Activated naive CD4-positive, alpha-beta T cell treated with anti-CD3 and anti-CD28 coated beads, Interleukin-2, amount 50 U/mL, for 24 hours (primary cell): ENCODE measurements around the gene BMP8B.
"Not testable (repeated sequence)": the region's sequence is repeated elsewhere in the genome, so short reads cannot be mapped to it uniquely, and the experiment has no call there.

ENCODE experiments used
- H3K27ac Mint-ChIP-seq: one replicate; pipeline ENCODE4 v1.8.0; 2021; ENCODE audit warnings: mild to moderate bottlenecking, mixed read lengths
- H3K27me3 Mint-ChIP-seq: one replicate; pipeline ENCODE4 v1.8.0; 2021; ENCODE audit warnings: mixed read lengths
- H3K36me3 Mint-ChIP-seq: one replicate; pipeline ENCODE4 v1.8.0; 2021; ENCODE audit warnings: mixed read lengths
- H3K4me1 Mint-ChIP-seq: one replicate; pipeline ENCODE4 v1.8.0; 2021; ENCODE audit warnings: mixed read lengths
- H3K4me3 Mint-ChIP-seq: one replicate; pipeline ENCODE4 v1.8.0; 2021; ENCODE audit warnings: mild to moderate bottlenecking, mixed read lengths
- H3K9me3 Mint-ChIP-seq: one replicate; pipeline ENCODE4 v1.8.0; 2021; ENCODE audit warnings: mixed read lengths

Gene BMP8B

GRCh38 chr1:39788758-39789570 lies at the start of gene BMP8B:
TSS of gene BMP8B (minus strand) at chr1:39788865. CDS start at chr1:39788485, 380 bp downstream.
- H3K4me3 Mint-ChIP-seq, result peak within 1 kb of the TSS; percentile 78
- H3K36me3 Mint-ChIP-seq, result no peaks in the 10 kb centered on the region
- peaks cover 9% of the 10 kb centered on the region for H3K4me1 Mint-ChIP-seq
- H3K27ac Mint-ChIP-seq, result no peak within 1 kb of the TSS
- peaks cover 16% of the 10 kb centered on the region for H3K27me3 Mint-ChIP-seq
- no peaks in the 10 kb centered on the region for H3K9me3 Mint-ChIP-seq

GRCh38 chr1:39836595-39837110 lies 48.0 kb upstream of the BMP8B start:
- H3K27ac Mint-ChIP-seq, result no peak overlapping the region
- peaks cover 19% of the 10 kb centered on the region for H3K4me1 Mint-ChIP-seq
- no peak overlapping the region for H3K4me3 Mint-ChIP-seq
- H3K27me3 Mint-ChIP-seq, result no peaks in the 10 kb centered on the region
- peaks cover 15% of the 10 kb centered on the region for H3K36me3 Mint-ChIP-seq
- no peaks in the 10 kb centered on the region for H3K9me3 Mint-ChIP-seq

- H3K4me1 Mint-ChIP-seq, result peaks cover 13% of the 10 kb centered on the region
- H3K27ac Mint-ChIP-seq, result no peak overlapping the region
Measured at GRCh38 chr1:39835935-39836594, 47.4 kb upstream of the BMP8B start.

GRCh38 chr1:39835110-39835509 lies 46.4 kb upstream of the BMP8B start:
- peaks cover 4% of the 10 kb centered on the region for H3K4me1 Mint-ChIP-seq
- H3K4me3 Mint-ChIP-seq, result no peak overlapping the region
- no peaks in the 10 kb centered on the region for H3K9me3 Mint-ChIP-seq
- H3K36me3 Mint-ChIP-seq, result peaks cover 6% of the 10 kb centered on the region
- no peak overlapping the region for H3K27ac Mint-ChIP-seq
- H3K27me3 Mint-ChIP-seq, result no peaks in the 10 kb centered on the region

More at GRCh38 chr1:39835935-39836594, 47.4 kb upstream of the BMP8B start:
- H3K27me3 Mint-ChIP-seq, result no peaks in the 10 kb centered on the region
- peaks cover 10% of the 10 kb centered on the region for H3K36me3 Mint-ChIP-seq
- H3K4me3 Mint-ChIP-seq, result no peak overlapping the region
- no peaks in the 10 kb centered on the region for H3K9me3 Mint-ChIP-seq

GRCh38 chr1:39833621-39834385 lies 45.1 kb upstream of the BMP8B start:
- Mint-ChIP-seq H3K4me3 (no peak overlapping the region), H3K4me1 (no peaks in the 10 kb centered on the region)

GRCh38 chr1:39833121-39833520 lies 44.5 kb upstream of the BMP8B start:
- Mint-ChIP-seq H3K27ac (no peak overlapping the region), H3K4me1 (no peaks in the 10 kb centered on the region), H3K9me3 (no peaks in the 10 kb centered on the region), H3K4me3 (no peak overlapping the region), H3K27me3 (peaks cover 4% of the 10 kb centered on the region), H3K36me3 (peaks cover 3% of the 10 kb centered on the region)

More at GRCh38 chr1:39833621-39834385, 45.1 kb upstream of the BMP8B start:
- Mint-ChIP-seq H3K9me3 (no peaks in the 10 kb centered on the region), H3K27me3 (peaks cover 1% of the 10 kb centered on the region), H3K27ac (no peak overlapping the region), H3K36me3 (peaks cover 2% of the 10 kb centered on the region)

GRCh38 chr1:39832294-39832693 lies 43.6 kb upstream of the BMP8B start:
- Mint-ChIP-seq H3K27me3 (peaks cover 4% of the 10 kb centered on the region), H3K27ac (no peak overlapping the region), H3K9me3 (no peaks in the 10 kb centered on the region), H3K4me1 (no peaks in the 10 kb centered on the region), H3K36me3 (peaks cover 3% of the 10 kb centered on the region), H3K4me3 (no peak overlapping the region)

GRCh38 chr1:39829791-39830533 lies 41.3 kb upstream of the BMP8B start:
- H3K4me1 Mint-ChIP-seq, result no peaks in the 10 kb centered on the region
- peaks cover 1% of the 10 kb centered on the region for H3K36me3 Mint-ChIP-seq
- no peaks in the 10 kb centered on the region for H3K9me3 Mint-ChIP-seq
- no peak overlapping the region for H3K27ac Mint-ChIP-seq
- H3K4me3 Mint-ChIP-seq, result no peak overlapping the region
- H3K27me3 Mint-ChIP-seq, result peaks cover 7% of the 10 kb centered on the region

- no peak overlapping the region for H3K4me3 Mint-ChIP-seq
- no peak overlapping the region for H3K27ac Mint-ChIP-seq
- no peaks in the 10 kb centered on the region for H3K4me1 Mint-ChIP-seq
- no peaks in the 10 kb centered on the region for H3K9me3 Mint-ChIP-seq
- H3K27me3 Mint-ChIP-seq, result peaks cover 8% of the 10 kb centered on the region
- H3K36me3 Mint-ChIP-seq, result peaks cover 1% of the 10 kb centered on the region
Measured at GRCh38 chr1:39828734-39829133, 40.1 kb upstream of the BMP8B start.

GRCh38 chr1:39828255-39828654 lies 39.6 kb upstream of the BMP8B start:
- not testable (repeated sequence) for H3K27ac Mint-ChIP-seq, H3K27me3 Mint-ChIP-seq, H3K4me3 Mint-ChIP-seq, H3K9me3 Mint-ChIP-seq, H3K36me3 Mint-ChIP-seq, H3K4me1 Mint-ChIP-seq

- Mint-ChIP-seq H3K4me1 (no peaks in the 10 kb centered on the region), H3K27me3 (peaks cover 8% of the 10 kb centered on the region), H3K9me3 (no peaks in the 10 kb centered on the region), H3K4me3 (no peak overlapping the region), H3K27ac (no peak overlapping the region), H3K36me3 (peaks cover 1% of the 10 kb centered on the region)
Measured at GRCh38 chr1:39827201-39827600, 38.5 kb upstream of the BMP8B start.

- Mint-ChIP-seq H3K27ac (no peak overlapping the region), H3K27me3 (peaks cover 8% of the 10 kb centered on the region), H3K4me1 (no peaks in the 10 kb centered on the region), H3K9me3 (no peaks in the 10 kb centered on the region), H3K36me3 (peaks cover 1% of the 10 kb centered on the region), H3K4me3 (no peak overlapping the region)
Measured at GRCh38 chr1:39826583-39826982, 37.9 kb upstream of the BMP8B start.

- H3K9me3 Mint-ChIP-seq, result no peaks in the 10 kb centered on the region
- H3K36me3 Mint-ChIP-seq, result peaks cover 1% of the 10 kb centered on the region
- H3K4me1 Mint-ChIP-seq, result no peaks in the 10 kb centered on the region
- H3K4me3 Mint-ChIP-seq, result no peak overlapping the region
- H3K27me3 Mint-ChIP-seq, result peaks cover 8% of the 10 kb centered on the region
- H3K27ac Mint-ChIP-seq, result no peak overlapping the region
Measured at GRCh38 chr1:39825432-39825941, 36.8 kb upstream of the BMP8B start.

GRCh38 chr1:39823450-39823849 lies 34.8 kb upstream of the BMP8B start:
- H3K36me3 Mint-ChIP-seq, H3K4me1 Mint-ChIP-seq, H3K4me3 Mint-ChIP-seq, H3K9me3 Mint-ChIP-seq, H3K27ac Mint-ChIP-seq, H3K27me3 Mint-ChIP-seq: not testable (repeated sequence)

- H3K27ac Mint-ChIP-seq, result no peak overlapping the region
- peaks cover 6% of the 10 kb centered on the region for H3K4me1 Mint-ChIP-seq
- H3K36me3 Mint-ChIP-seq, result no peaks in the 10 kb centered on the region
- H3K27me3 Mint-ChIP-seq, result peaks cover 3% of the 10 kb centered on the region
- no peaks in the 10 kb centered on the region for H3K9me3 Mint-ChIP-seq
- H3K4me3 Mint-ChIP-seq, result no peak overlapping the region
Measured at GRCh38 chr1:39822146-39822545, 33.5 kb upstream of the BMP8B start.
